Esophagus squamous epithelium (tissue), 5 donors: Measurements from ENCODE around the gene IMPG2. TPM values are rescaled to one million over a fixed set of nuclear protein-coding genes. Genes with fewer than 3 reads are reported as not detected.

Experiments
- DNase-seq: peaks from one replicate; lab custom pipeline; 2025; lab: John Stamatoyannopoulos, UW
- H3K27ac ChIP-seq, 4 donors: fragments of 200-600 bp; sonication (generic); one replicate each; pipeline ENCODE4 v1.5.1; 2016 to 2019; ENCODE audit warnings: mild to moderate bottlenecking in 1 of 4
- H3K27me3 ChIP-seq, 4 donors: fragments of 200-600 bp; sonication (generic); 1 replicate in 3 of 4; 2 replicates in 1 of 4; pipeline versions ENCODE4 v1.5.1 to v1.6.0; 2017 to 2021; ENCODE audit warnings: antibody characterized with exemption in 1 of 4
- H3K36me3 ChIP-seq, 3 donors: fragments of 200-600 bp; sonication (generic); one replicate each; pipeline ENCODE4 v1.5.1; 2016 to 2019
- H3K4me1 ChIP-seq, 3 donors: fragments of 200-600 bp; sonication (generic); one replicate each; pipeline ENCODE4 v1.5.1; 2017 to 2019
- H3K4me3 ChIP-seq, 4 donors: fragments of 200-600 bp; sonication (generic); 1 replicate in 3 of 4; 2 replicates in 1 of 4; pipeline ENCODE4 v1.5.1; 2016 to 2019; ENCODE audit warnings: mild to moderate bottlenecking in 2 of 4, moderate library complexity in 1 of 4
- H3K9me3 ChIP-seq, 3 donors: fragments of 200-600 bp; sonication (generic); one replicate each; pipeline ENCODE4 v1.5.1; 2016 to 2019
- CTCF ChIP-seq, 6 experiments: fragments of 450-650 bp in 4 of 6; fragments of 200-600 bp in 2 of 6; sonication (generic) in 2 of 6; IDR thresholded peaks; one replicate each; pipeline ENCODE4 v1.5.1; 2016 to 2019; ENCODE audit warnings: antibody characterized with exemption in 6 of 6, mild to moderate bottlenecking in 4 of 6, moderate library complexity in 4 of 6
- POLR2A ChIP-seq, 4 donors: fragments of 450-650 bp; IDR thresholded peaks; one replicate each; pipeline ENCODE4 v1.6.1; 2017; ENCODE audit warnings: antibody characterized with exemption in 4 of 4, mild to moderate bottlenecking in 4 of 4, moderate library complexity in 3 of 4
- WGBS, 2 donors: methylation state at CpG; one replicate each; pipeline ENCODE4 v1.1.5; 2018; 5-methylcytosine and 5-hydroxymethylcytosine counted together
- intact Hi-C: fragments of 100-400 bp; cut with DNase I; formaldehyde crosslinking; loops from one replicate; pipeline ENCODE4 v1.15.0; 2022
- total RNA-seq, 4 donors: library from RNA; depleted of rRNA; stranded (reverse); fragments of >200 nt; gene quantifications; one replicate each; pipeline ENCODE4 v1.1.0, GENCODE V29; 2016
- donor health status: DM: yes; HTN: yes; CAD: no.

IMPG2 gene
- under 1 TPM in 3 of 4 donors, not detected in 1; 0.04 to 0.19 (median 0.09) TPM for total RNA-seq

- H3K4me1 ChIP-seq, result no peaks in the 10 kb centered on the region
- H3K36me3 ChIP-seq, result peaks cover 0 to 14% (median 0%) of the 10 kb centered on the region in 3 donors
- WGBS, 2 donors, result 91 to 93% methylated on average over 2 of the region's 2 CpGs
- no peak within 1 kb of the TSS for H3K4me3 ChIP-seq
- TF ChIP-seq POLR2A (IDR thresholded peaks at IDR 0.05), result no peak
- TF ChIP-seq CTCF (IDR thresholded peaks at IDR 0.05), result no peak
- H3K27me3 ChIP-seq, result no peaks in the 10 kb centered on the region
- intact Hi-C loops, result no loop called here
- no peak within 1 kb of the TSS for H3K27ac ChIP-seq
- no peaks in the 10 kb centered on the region for H3K9me3 ChIP-seq
- DNase-seq, result no peak
Measured at GRCh38 chr3:101320475-101320874, at the start of gene IMPG2. Gene IMPG2 (minus strand): TSS chr3:101320575. CDS start chr3:101320372, 203 bp downstream.

GRCh38 chr3:101362406-101362805 is 42.0 kb upstream of the IMPG2 start:
- Histone ChIP-seq H3K27me3 (no peaks in the 10 kb centered on the region), H3K4me1 (no peaks in the 10 kb centered on the region), H3K9me3 (peaks cover 0 to 5% (median 0%) of the 10 kb centered on the region in 3 donors), H3K27ac (no peak overlapping the region), H3K4me3 (no peak overlapping the region), H3K36me3 (peaks cover 0 to 78% (median 0%) of the 10 kb centered on the region in 3 donors)
- DNase-seq, result no peak
- TF ChIP-seq POLR2A (IDR thresholded peaks at IDR 0.05), result no peak
- no peak for TF ChIP-seq CTCF (IDR thresholded peaks at IDR 0.05)
- WGBS, 2 donors, result 89 to 100% methylated on average over 2 of the region's 2 CpGs
- intact Hi-C loops, result no loop called here

- Histone ChIP-seq H3K27me3 (no peaks in the 10 kb centered on the region), H3K9me3 (no peaks in the 10 kb centered on the region), H3K36me3 (peaks cover 0 to 37% (median 0%) of the 10 kb centered on the region in 3 donors), H3K4me3 (no peak overlapping the region), H3K27ac (no peak overlapping the region), H3K4me1 (no peaks in the 10 kb centered on the region)
- intact Hi-C loops, result no loop called here
- 57 to 77% methylated on average over 1 of the region's 1 CpG for WGBS, 2 donors
- no peak for DNase-seq
- TF ChIP-seq CTCF (IDR thresholded peaks at IDR 0.05), result no peak
- TF ChIP-seq POLR2A (IDR thresholded peaks at IDR 0.05), result no peak
Measured at GRCh38 chr3:101351829-101352228, 31.5 kb upstream of the IMPG2 start.

GRCh38 chr3:101340591-101340990 is 20.2 kb upstream of the IMPG2 start:
- 58 to 65% methylated on average over 2 of the region's 2 CpGs for WGBS, 2 donors
- intact Hi-C loops, result no loop called here

GRCh38 chr3:101333883-101334282 is 13.5 kb upstream of the IMPG2 start:
- Histone ChIP-seq H3K4me1 (no peaks in the 10 kb centered on the region), H3K27me3 (no peaks in the 10 kb centered on the region), H3K27ac (no peak overlapping the region), H3K9me3 (no peaks in the 10 kb centered on the region), H3K4me3 (no peak overlapping the region), H3K36me3 (peaks cover 0 to 60% (median 0%) of the 10 kb centered on the region in 3 donors)
- TF ChIP-seq POLR2A (IDR thresholded peaks at IDR 0.05) (no peak), CTCF (IDR thresholded peaks at IDR 0.05) (no peak)
- DNase-seq, result no peak
- WGBS, 2 donors, result 83 to 89% methylated on average over 5 to 7 of the region's 7 CpGs
- intact Hi-C loops, result no loop called here

More at GRCh38 chr3:101340591-101340990, 20.2 kb upstream of the IMPG2 start:
- no peak for TF ChIP-seq POLR2A (IDR thresholded peaks at IDR 0.05)
- no peak for TF ChIP-seq CTCF (IDR thresholded peaks at IDR 0.05)
- peaks cover 0 to 63% (median 0%) of the 10 kb centered on the region in 3 donors for H3K36me3 ChIP-seq
- no peak for DNase-seq
- no peaks in the 10 kb centered on the region for H3K27me3 ChIP-seq
- H3K4me3 ChIP-seq, result no peak overlapping the region
- H3K4me1 ChIP-seq, result no peaks in the 10 kb centered on the region
- no peak overlapping the region for H3K27ac ChIP-seq
- H3K9me3 ChIP-seq, result no peaks in the 10 kb centered on the region
